HEK293 (cell line): ENCODE measurements around the gene SNTB2.

Source experiments
- CTCF ChIA-PET: fragments of 350-600 bp; formaldehyde crosslinking; extraction: SDS; loops from one replicate; lab custom pipeline; 2021; ENCODE audit warnings: antibody characterized with exemption; lab: Yijun Ruan, JAX
- POLR2A ChIA-PET: fragments of 300-600 bp; formaldehyde crosslinking; extraction: SDS; loops from one replicate; lab custom pipeline; 2020; ENCODE audit warnings: antibody characterized with exemption, inconsistent platforms; lab: Yijun Ruan, JAX
- H3K27ac ChIP-seq: fragments of 200-500 bp; sonication (Bioruptor generic); 2 replicates; pipeline ENCODE4 v1.5.1; 2014; ENCODE audit warnings: low read depth, low read length, control low read depth, inconsistent platforms; ENCODE audit errors: extremely low read depth
- H3K36me3 ChIP-seq, 2 experiments: fragments of 200-500 bp in 1 of 2; sonication (Bioruptor generic) in 1 of 2; 1 replicate in 1 of 2; 2 replicates in 1 of 2; pipeline ENCODE4 v1.5.1; 2014 to 2017; ENCODE audit warnings: inconsistent platforms in 2 of 2, low read length in 2 of 2; ENCODE audit not compliant: control insufficient read depth in 2 of 2, insufficient read depth in 1 of 2
- H3K4me1 ChIP-seq: fragments of 200-500 bp; sonication (Bioruptor generic); 2 replicates; pipeline ENCODE4 v1.5.1; 2014; ENCODE audit warnings: mild to moderate bottlenecking, low read length, inconsistent platforms; ENCODE audit not compliant: control insufficient read depth, insufficient read depth
- H3K4me3 ChIP-seq: 2 replicates; pipeline ENCODE4 v1.5.1; 2011; ENCODE audit warnings: low read depth, mild to moderate bottlenecking, control low read depth, low read length, moderate library complexity
- H3K9me3 ChIP-seq: fragments of 200-500 bp; sonication (Bioruptor generic); 2 replicates; pipeline ENCODE4 v1.5.1; 2014; ENCODE audit warnings: low read depth, low read length, inconsistent platforms; ENCODE audit not compliant: control insufficient read depth, insufficient read depth
- EGR2 ChIP-seq: fragments of 450-650 bp; formaldehyde crosslinking; IDR thresholded peaks from 2 replicates; pipeline ENCODE4 v1.5.1; 2016; ENCODE audit warnings: low read depth, missing biosample characterization, missing genetic modification characterization
- HOXA7 ChIP-seq: sonication (generic); formaldehyde crosslinking; IDR thresholded peaks from 2 replicates; pipeline ENCODE4 v1.8.1; 2022; ENCODE audit warnings: missing genetic modification reagents, borderline replicate concordance
- HOXC10 ChIP-seq: sonication (generic); formaldehyde crosslinking; IDR thresholded peaks from 2 replicates; pipeline ENCODE4 v1.8.1; 2023; ENCODE audit warnings: mild to moderate bottlenecking, missing genetic modification reagents
- RBAK ChIP-seq: fragments of 450-650 bp; formaldehyde crosslinking; IDR thresholded peaks from 2 replicates; pipeline ENCODE4 v1.5.1; 2016; ENCODE audit warnings: missing biosample characterization, missing genetic modification characterization
- SP3 ChIP-seq: fragments of 450-650 bp; formaldehyde crosslinking; IDR thresholded peaks from 2 replicates; pipeline ENCODE4 v1.5.1; 2016; ENCODE audit warnings: missing biosample characterization, missing genetic modification characterization
- TRIM28 ChIP-seq: IDR thresholded peaks from 2 replicates; pipeline ENCODE4 v1.6.1; 2011; ENCODE audit warnings: low read length, control low read depth, borderline replicate concordance
- ZBTB7A ChIP-seq: fragments of 450-650 bp; formaldehyde crosslinking; IDR thresholded peaks from 2 replicates; pipeline ENCODE4 v1.5.1; 2016; ENCODE audit warnings: low read depth, missing biosample characterization, missing genetic modification characterization
- ZFHX2 ChIP-seq: fragments of 450-650 bp; formaldehyde crosslinking; conservative IDR thresholded peaks from 2 replicates; pipeline ENCODE4 v1.5.1; 2016; ENCODE audit warnings: missing biosample characterization, missing genetic modification characterization
- ZNF132 ChIP-seq: fragments of 450-650 bp; formaldehyde crosslinking; IDR thresholded peaks from 2 replicates; pipeline ENCODE4 v1.5.1; 2017; ENCODE audit warnings: missing biosample characterization, missing genetic modification characterization, borderline replicate concordance
- ZNF138 ChIP-seq: fragments of 450-650 bp; formaldehyde crosslinking; IDR thresholded peaks from 2 replicates; pipeline ENCODE4 v1.5.1; 2016; ENCODE audit warnings: missing biosample characterization, missing genetic modification characterization, borderline replicate concordance
- ZNF146 ChIP-seq: fragments of 450-650 bp; formaldehyde crosslinking; IDR thresholded peaks from 2 replicates; pipeline ENCODE4 v1.5.1; 2016; ENCODE audit warnings: missing biosample characterization, missing genetic modification characterization
- ZNF184 ChIP-seq: fragments of 450-650 bp; IDR thresholded peaks from 2 replicates; pipeline ENCODE4 v1.5.1; 2018; ENCODE audit warnings: missing biosample characterization, mild to moderate bottlenecking, missing genetic modification characterization
- ZNF202 ChIP-seq: fragments of 450-650 bp; formaldehyde crosslinking; IDR thresholded peaks from 2 replicates; pipeline ENCODE4 v1.5.1; 2016; ENCODE audit warnings: missing biosample characterization, missing genetic modification characterization, borderline replicate concordance
- ZNF530 ChIP-seq: fragments of 450-650 bp; formaldehyde crosslinking; IDR thresholded peaks from 2 replicates; pipeline ENCODE4 v1.5.1; 2016; ENCODE audit warnings: low read depth, missing biosample characterization, missing genetic modification characterization
- ZNF610 ChIP-seq: fragments of 450-650 bp; formaldehyde crosslinking; IDR thresholded peaks from 2 replicates; pipeline ENCODE4 v1.5.1; 2016; ENCODE audit warnings: missing biosample characterization, missing genetic modification characterization, borderline replicate concordance
- ZSCAN23 ChIP-seq: fragments of 450-650 bp; formaldehyde crosslinking; IDR thresholded peaks from 2 replicates; pipeline ENCODE4 v1.5.1; 2016; ENCODE audit warnings: missing biosample characterization, missing genetic modification characterization
- TF ChIP-seq, protein P1 (sequence below): fragments of 450-650 bp; formaldehyde crosslinking; IDR thresholded peaks from 2 replicates; pipeline ENCODE4 v1.5.1; 2016; ENCODE audit warnings: missing biosample characterization, missing genetic modification characterization
- TF ChIP-seq, protein P2 (sequence below): fragments of 450-650 bp; formaldehyde crosslinking; IDR thresholded peaks from 2 replicates; pipeline ENCODE4 v1.5.1; 2016; ENCODE audit warnings: missing biosample characterization, missing genetic modification characterization
- TF ChIP-seq, protein P3 (sequence below): fragments of 450-650 bp; formaldehyde crosslinking; IDR thresholded peaks from 2 replicates; pipeline ENCODE4 v1.5.1; 2017; ENCODE audit warnings: missing biosample characterization, mild to moderate bottlenecking, missing genetic modification characterization, moderate library complexity
- TF ChIP-seq, protein P4 (sequence below): fragments of 450-650 bp; formaldehyde crosslinking; IDR thresholded peaks from 2 replicates; pipeline ENCODE4 v1.5.1; 2017; ENCODE audit warnings: missing biosample characterization, missing genetic modification characterization
- TF ChIP-seq, protein P5 (sequence below): fragments of 450-650 bp; formaldehyde crosslinking; IDR thresholded peaks from 2 replicates; pipeline ENCODE4 v1.5.1; 2016; ENCODE audit warnings: missing biosample characterization, missing genetic modification characterization

SNTB2 gene

DNA sequence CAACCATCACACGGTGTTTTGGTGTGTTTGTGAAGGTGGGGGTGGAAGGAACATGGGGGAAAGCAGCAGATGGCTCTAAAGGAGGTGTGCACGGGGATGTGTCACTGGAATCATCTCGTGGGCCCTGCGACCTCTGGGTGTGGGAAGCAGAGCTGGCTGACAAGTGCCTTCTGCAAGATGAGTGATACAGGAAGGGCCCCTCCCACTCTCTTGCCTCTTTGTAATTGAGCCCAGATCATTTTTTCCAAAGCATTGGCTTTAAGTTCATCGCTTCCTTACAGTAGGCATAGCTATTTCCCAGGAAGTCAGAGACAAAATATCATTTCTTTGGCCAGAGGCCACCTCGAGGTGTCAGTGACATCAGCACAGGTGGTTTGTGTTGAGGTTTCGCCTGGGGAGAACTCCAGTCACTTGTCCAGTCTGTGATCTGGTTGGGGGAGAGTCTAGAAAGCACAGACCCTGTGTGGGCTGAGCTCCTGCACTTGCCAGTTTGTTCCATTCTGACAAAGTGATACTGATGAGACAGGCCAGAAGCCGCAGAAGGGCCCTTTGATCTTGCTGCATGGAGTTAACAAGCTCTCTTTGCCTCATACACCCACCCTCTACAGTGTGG is 20.6 kb upstream of the SNTB2 start:
- Histone ChIP-seq H3K4me3 (no peak overlapping the region), H3K27ac (no peak overlapping the region), H3K36me3 (peaks cover 26 to 71% of the 10 kb centered on the region in 2 experiments), H3K4me1 (peaks cover 10% of the 10 kb centered on the region; the same call in 1 of the 2 replicates)
- ChIA-PET POLR2A (interaction anchor here (1.3 kb wide), 1 partner anchor 16 kb away, joined by 3 read pairs; no protein-coding TSS in a partner anchor), CTCF (interaction anchor here (0.6 to 1.2 kb wide), 4 partner anchors 19 to 75 kb away, joined by 3 to 5 read pairs (median 4); no protein-coding TSS in a partner anchor)
- TF ChIP-seq ZFHX2 (tag by site-specific recombination) = peak; percentile 64
- no peak for TF ChIP-seq ZBTB7A (tag by site-specific recombination)
- peak; percentile 89 for TF ChIP-seq EGR2 (tag by site-specific recombination)
- TF ChIP-seq, all 188 proteins: peak for 2
- H3K9me3 ChIP-seq = no peaks in the 10 kb centered on the region

DNA sequence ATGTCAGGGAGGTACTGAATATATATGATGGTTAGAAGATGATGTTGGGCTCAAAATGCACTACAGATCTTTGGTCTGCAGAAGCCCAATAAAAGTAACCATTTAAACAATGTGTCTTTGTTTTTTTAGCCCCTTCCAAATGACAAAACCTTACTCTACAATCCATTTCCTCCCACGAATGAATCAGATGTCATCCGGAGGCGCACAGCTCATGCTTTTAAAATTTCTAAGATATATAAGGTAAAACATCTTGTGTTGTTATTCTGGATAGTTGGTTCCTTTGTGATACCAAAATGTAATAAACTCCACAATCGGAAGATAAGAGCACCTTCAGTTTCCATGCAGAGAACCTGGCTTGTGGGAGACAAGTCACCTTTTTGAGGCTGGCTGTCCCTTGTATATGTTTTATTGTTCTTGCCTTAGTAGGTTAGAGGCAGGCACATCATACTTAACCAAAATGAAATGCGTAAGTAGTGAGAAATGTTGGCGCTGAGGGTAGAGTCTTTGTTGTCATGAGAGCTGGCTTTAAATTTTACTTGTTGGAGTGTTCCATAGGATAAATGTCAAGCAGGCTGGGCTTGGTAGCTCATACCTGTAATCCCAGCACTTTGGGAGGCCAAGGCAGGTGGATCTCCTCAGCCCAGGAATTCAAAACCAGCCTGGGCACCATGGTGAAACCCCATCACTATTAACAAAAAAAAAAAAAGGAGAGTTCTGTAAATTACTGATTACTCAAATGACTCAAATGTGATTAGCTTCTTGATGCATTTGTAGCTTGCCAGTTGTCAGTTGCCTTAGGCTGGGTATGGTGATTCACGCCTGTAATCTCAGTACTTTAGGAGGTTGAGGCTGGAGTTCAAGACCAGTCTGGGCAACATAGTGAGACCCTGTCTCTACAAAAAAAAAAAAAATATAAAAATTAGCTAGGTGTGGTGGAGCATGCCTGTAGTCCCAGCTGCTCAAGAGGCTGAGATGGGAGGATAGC is 19.7 kb upstream of the SNTB2 start:
- CTCF ChIA-PET = interaction anchor here (0.6 to 1.2 kb wide), 5 partner anchors 20 to 546 kb away, joined by 3 to 5 read pairs (median 3); no protein-coding TSS in a partner anchor
- peaks cover 10% of the 10 kb centered on the region; the same call in 1 of the 2 replicates for H3K4me1 ChIP-seq
- H3K4me3 ChIP-seq = no peak overlapping the region
- POLR2A ChIA-PET = interaction anchor here (1.3 kb wide), 1 partner anchor 15 kb away, joined by 3 read pairs; no protein-coding TSS in a partner anchor
- TF ChIP-seq, protein P1, sequence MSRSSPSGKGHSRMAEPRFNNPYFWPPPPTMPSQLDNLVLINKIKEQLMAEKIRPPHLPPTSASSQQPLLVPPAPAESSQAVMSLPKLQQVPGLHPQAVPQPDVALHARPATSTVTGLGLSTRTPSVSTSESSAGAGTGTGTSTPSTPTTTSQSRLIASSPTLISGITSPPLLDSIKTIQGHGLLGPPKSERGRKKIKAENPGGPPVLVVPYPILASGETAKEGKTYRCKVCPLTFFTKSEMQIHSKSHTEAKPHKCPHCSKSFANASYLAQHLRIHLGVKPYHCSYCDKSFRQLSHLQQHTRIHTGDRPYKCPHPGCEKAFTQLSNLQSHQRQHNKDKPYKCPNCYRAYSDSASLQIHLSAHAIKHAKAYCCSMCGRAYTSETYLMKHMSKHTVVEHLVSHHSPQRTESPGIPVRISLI (tag by site-specific recombination) = no peak
- TF ChIP-seq ZNF530 (tag by site-specific recombination) (no peak), RBAK (tag by site-specific recombination) (no peak), TRIM28 (no peak), ZNF132 (tag by site-specific recombination) (no peak), SP3 (tag by site-specific recombination) (no peak), ZNF138 (no peak), ZNF610 (no peak), HOXA7 (no peak), ZSCAN23 (tag by site-specific recombination) (no peak), ZNF184 (tag by site-specific recombination) (no peak), EGR2 (tag by site-specific recombination) (no peak), ZNF202 (tag by site-specific recombination) (no peak), ZNF146 (tag by site-specific recombination) (no peak), HOXC10 (CRISPR knock-in tag) (no peak)
- TF ChIP-seq, protein P2, sequence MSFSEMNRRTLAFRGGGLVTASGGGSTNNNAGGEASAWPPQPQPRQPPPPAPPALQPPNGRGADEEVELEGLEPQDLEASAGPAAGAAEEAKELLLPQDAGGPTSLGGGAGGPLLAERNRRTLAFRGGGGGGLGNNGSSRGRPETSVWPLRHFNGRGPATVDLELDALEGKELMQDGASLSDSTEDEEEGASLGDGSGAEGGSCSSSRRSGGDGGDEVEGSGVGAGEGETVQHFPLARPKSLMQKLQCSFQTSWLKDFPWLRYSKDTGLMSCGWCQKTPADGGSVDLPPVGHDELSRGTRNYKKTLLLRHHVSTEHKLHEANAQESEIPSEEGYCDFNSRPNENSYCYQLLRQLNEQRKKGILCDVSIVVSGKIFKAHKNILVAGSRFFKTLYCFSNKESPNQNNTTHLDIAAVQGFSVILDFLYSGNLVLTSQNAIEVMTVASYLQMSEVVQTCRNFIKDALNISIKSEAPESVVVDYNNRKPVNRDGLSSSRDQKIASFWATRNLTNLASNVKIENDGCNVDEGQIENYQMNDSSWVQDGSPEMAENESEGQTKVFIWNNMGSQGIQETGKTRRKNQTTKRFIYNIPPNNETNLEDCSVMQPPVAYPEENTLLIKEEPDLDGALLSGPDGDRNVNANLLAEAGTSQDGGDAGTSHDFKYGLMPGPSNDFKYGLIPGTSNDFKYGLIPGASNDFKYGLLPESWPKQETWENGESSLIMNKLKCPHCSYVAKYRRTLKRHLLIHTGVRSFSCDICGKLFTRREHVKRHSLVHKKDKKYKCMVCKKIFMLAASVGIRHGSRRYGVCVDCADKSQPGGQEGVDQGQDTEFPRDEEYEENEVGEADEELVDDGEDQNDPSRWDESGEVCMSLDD (tag by site-specific recombination) = no peak
- TF ChIP-seq, protein P3, sequence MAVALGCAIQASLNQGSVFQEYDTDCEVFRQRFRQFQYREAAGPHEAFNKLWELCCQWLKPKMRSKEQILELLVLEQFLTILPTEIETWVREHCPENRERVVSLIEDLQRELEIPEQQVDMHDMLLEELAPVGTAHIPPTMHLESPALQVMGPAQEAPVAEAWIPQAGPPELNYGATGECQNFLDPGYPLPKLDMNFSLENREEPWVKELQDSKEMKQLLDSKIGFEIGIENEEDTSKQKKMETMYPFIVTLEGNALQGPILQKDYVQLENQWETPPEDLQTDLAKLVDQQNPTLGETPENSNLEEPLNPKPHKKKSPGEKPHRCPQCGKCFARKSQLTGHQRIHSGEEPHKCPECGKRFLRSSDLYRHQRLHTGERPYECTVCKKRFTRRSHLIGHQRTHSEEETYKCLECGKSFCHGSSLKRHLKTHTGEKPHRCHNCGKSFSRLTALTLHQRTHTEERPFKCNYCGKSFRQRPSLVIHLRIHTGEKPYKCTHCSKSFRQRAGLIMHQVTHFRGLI (tag by site-specific recombination) = no peak
- TF ChIP-seq, protein P4, sequence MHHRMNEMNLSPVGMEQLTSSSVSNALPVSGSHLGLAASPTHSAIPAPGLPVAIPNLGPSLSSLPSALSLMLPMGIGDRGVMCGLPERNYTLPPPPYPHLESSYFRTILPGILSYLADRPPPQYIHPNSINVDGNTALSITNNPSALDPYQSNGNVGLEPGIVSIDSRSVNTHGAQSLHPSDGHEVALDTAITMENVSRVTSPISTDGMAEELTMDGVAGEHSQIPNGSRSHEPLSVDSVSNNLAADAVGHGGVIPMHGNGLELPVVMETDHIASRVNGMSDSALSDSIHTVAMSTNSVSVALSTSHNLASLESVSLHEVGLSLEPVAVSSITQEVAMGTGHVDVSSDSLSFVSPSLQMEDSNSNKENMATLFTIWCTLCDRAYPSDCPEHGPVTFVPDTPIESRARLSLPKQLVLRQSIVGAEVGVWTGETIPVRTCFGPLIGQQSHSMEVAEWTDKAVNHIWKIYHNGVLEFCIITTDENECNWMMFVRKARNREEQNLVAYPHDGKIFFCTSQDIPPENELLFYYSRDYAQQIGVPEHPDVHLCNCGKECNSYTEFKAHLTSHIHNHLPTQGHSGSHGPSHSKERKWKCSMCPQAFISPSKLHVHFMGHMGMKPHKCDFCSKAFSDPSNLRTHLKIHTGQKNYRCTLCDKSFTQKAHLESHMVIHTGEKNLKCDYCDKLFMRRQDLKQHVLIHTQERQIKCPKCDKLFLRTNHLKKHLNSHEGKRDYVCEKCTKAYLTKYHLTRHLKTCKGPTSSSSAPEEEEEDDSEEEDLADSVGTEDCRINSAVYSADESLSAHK = no peak
- TF ChIP-seq, protein P5, sequence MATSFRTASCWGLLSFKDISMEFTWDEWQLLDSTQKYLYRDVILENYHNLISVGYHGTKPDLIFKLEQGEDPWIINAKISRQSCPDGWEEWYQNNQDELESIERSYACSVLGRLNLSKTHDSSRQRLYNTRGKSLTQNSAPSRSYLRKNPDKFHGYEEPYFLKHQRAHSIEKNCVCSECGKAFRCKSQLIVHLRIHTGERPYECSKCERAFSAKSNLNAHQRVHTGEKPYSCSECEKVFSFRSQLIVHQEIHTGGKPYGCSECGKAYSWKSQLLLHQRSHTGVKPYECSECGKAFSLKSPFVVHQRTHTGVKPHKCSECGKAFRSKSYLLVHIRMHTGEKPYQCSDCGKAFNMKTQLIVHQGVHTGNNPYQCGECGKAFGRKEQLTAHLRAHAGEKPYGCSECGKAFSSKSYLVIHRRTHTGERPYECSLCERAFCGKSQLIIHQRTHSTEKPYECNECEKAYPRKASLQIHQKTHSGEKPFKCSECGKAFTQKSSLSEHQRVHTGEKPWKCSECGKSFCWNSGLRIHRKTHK (tag by site-specific recombination) = no peak
- H3K36me3 ChIP-seq = peaks cover 26 to 66% of the 10 kb centered on the region in 2 experiments
- no peak overlapping the region for H3K27ac ChIP-seq
- no peaks in the 10 kb centered on the region for H3K9me3 ChIP-seq
